Measurements from ENCODE around the gene GNGT2.

GNGT2 gene

DNA sequence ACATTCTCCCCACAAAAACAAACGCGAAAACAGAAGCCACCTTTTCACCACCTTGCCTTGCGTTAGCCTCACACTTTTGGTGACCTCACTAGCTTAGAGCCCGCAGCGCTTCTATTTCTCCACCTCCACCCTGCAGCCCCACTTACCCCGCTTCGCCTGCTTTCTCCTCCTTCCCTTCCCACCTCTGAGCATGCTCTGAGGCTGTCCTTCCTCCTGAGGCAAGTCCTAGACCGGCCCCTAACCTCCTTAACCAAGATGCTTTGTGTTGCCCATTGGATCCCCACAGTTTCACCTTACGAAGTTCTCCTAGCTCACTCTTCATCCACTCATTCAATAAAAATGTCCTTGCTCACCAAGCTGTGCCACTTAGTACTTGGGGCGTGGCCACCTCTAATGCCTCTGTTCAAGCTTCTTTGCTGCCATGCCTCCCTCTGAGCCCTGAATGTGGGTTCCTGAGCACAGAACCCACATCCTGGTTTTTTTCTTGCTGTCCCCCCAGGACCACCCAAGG, 1.3 kb downstream of the GNGT2 start:
- Mint-ChIP-seq H3K4me1 (ENCODE audit: low read depth in 2 of 2) (peaks cover 55 to 71% of the 10 kb centered on the region in 2 donors), H3K36me3 (ENCODE audit: insufficient read depth) (peaks cover 23% of the 10 kb centered on the region), H3K27me3 (no peaks in the 10 kb centered on the region), H3K9me3 (no peaks in the 10 kb centered on the region), H3K27ac (peak overlapping the region; percentile 63 to 97), H3K4me3 (peak overlapping the region; percentile 97 to 99)
- peak; percentile 70 for ATAC-seq (replicated peaks)
- DNase-seq, result peak in 2 of 3 experiments; percentile 36

DNA sequence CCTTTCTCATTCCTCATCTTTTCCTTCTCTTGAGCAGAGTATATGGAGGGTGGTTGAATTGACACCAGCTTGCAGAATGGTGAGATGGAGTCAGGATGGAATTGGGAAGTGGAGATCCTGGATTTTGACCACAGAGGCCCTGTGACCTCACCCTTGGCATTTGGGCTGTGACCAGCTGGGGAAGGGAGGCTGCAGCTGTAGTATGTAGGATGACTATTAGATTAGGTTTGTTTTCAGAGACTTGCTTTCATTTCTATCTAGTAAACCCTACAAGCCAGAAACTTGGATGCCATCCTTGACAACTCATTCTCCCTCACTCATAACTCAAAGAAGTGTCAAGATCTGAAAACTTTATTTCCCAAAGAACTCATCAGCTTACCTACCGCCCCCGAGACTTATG, 5.9 kb downstream of the GNGT2 start:
- no peak for ATAC-seq (replicated peaks)
- Mint-ChIP-seq H3K4me1 (ENCODE audit: low read depth in 2 of 2) (peaks cover 18 to 32% of the 10 kb centered on the region in 2 donors), H3K27ac (peak overlapping the region in 1 of 2 donors; percentile 21)

DNA sequence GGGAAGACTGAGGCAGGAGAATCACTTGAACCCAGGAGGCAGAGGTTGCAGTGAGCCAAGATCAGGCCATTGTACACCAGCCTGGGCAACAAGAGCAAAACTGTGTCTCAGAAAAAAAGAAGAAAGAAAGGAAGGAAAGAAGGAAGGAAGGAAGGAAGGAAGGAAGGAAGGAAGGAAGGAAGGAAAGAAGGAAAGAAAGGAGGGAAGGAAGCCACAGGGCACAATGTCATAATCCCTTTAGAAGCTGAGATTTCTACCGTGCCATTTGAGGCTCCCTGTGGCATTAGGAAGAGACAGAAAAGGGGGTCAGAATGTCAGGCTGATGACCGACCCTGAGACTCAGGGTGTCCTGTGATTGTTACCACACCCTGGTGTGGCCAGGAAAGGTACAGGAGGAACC, 6.6 kb downstream of the GNGT2 start:
- peaks cover 11 to 25% of the 10 kb centered on the region in 2 donors for H3K4me1 Mint-ChIP-seq (ENCODE audit: low read depth in 2 of 2)
- H3K9me3 Mint-ChIP-seq, result no peaks in the 10 kb centered on the region
- no peak overlapping the region for H3K4me3 Mint-ChIP-seq
- peak overlapping the region in 1 of 2 donors; percentile 7 for H3K27ac Mint-ChIP-seq
- no peak for ATAC-seq (replicated peaks)
- H3K27me3 Mint-ChIP-seq, result no peaks in the 10 kb centered on the region
- no peak for DNase-seq
- peaks cover 6% of the 10 kb centered on the region for H3K36me3 Mint-ChIP-seq (ENCODE audit: insufficient read depth)

More for the DNA sequence above, 5.9 kb downstream of the GNGT2 start:
- Mint-ChIP-seq H3K4me3 (no peak overlapping the region), H3K9me3 (no peaks in the 10 kb centered on the region), H3K27me3 (no peaks in the 10 kb centered on the region), H3K36me3 (ENCODE audit: insufficient read depth) (peaks cover 6% of the 10 kb centered on the region)
- DNase-seq, result no peak

DNA sequence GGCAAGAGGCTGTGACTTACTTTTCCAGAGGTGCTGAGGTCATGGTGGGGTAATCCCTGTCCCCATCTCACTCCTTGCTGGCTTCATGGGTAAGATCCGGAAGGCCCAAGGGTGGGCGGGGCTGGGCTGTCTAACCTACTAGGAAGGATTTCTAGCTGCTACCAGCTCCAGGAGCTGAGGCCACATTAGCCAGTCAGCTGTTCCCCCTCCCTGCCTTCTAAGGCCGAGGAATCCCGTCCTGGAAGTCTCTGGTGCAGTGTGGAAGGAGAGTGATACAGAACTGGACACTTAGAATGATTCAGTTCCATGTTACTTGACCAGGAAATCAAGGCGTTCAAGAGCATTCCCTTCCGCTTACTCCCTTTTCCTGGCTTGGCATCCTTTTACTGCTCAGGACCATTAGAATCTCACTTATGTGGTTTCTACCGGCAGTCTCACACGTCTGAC, 8.9 kb downstream of the GNGT2 start:
- DNase-seq (no peak), ATAC-seq (replicated peaks) (no peak)
- Mint-ChIP-seq H3K4me1 (ENCODE audit: low read depth in 2 of 2) (peaks cover 0 to 17% of the 10 kb centered on the region in 2 donors), H3K27ac (no peak overlapping the region), H3K9me3 (no peaks in the 10 kb centered on the region), H3K36me3 (ENCODE audit: insufficient read depth) (peaks cover 6% of the 10 kb centered on the region), H3K4me3 (no peak overlapping the region), H3K27me3 (no peaks in the 10 kb centered on the region)

DNA sequence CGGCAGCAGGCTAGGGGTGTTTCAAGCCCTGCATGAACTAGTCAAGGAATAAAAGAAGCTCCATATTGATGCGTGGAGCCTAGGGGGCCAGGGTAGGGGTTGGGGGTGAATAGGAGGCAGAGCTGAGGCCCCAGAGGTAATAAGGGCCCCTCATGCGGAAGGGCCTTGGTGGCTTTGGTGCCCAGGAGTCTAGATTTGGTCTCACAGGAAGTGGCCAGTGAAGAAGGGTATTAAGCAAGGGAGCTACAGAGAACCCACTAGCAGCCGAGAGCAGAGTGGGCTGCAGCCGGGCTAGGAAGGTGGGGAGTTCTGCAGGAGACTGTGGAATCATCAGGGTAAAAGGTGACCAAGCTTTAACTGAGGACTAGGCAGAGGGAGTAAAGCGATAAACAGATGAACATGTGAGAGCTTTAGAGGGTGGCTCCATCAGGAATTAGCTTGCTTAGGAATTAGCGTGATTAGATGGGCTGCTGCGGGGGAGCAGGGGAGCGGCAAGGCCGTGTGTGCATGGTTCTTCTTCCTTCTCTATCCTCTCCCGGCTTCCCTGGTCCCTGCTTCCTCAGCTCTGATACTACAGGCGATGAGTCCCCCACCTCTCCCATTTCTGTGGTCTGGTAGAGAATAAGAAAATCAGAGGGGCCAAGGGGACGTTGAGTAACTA, 9.8 kb downstream of the GNGT2 start:
- Mint-ChIP-seq H3K4me1 (ENCODE audit: low read depth in 2 of 2) (peaks cover 0 to 18% of the 10 kb centered on the region in 2 donors), H3K36me3 (ENCODE audit: insufficient read depth) (no peaks in the 10 kb centered on the region), H3K9me3 (no peaks in the 10 kb centered on the region), H3K27me3 (no peaks in the 10 kb centered on the region), H3K4me3 (no peak overlapping the region), H3K27ac (peak overlapping the region in 1 of 2 donors; percentile 35)
- ATAC-seq (replicated peaks), result no peak
- no peak for DNase-seq

DNA sequence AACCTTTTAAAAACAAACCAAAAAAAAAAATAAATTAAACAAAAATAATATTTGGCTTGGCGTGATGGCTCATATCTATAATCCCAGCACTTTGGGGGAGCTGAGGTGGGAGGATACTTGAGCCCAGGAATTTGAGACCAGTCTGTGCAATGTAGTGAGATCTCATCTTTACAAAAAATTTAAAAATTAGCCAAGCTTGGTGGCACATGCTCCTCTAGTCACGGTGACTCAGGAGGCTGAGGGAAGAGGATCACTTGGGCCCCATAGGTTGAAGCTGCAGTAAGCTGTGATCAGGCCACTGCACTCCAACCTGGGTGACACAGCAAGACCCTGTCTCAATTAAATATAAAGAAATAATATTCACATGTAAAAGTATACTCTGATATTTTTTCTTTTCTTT, 12.2 kb downstream of the GNGT2 start:
- H3K4me3 Mint-ChIP-seq, result no peak overlapping the region
- no peaks in the 10 kb centered on the region for H3K9me3 Mint-ChIP-seq
- peaks cover 1% of the 10 kb centered on the region for H3K36me3 Mint-ChIP-seq (ENCODE audit: insufficient read depth)
- H3K27ac Mint-ChIP-seq, result no peak overlapping the region
- no peak for DNase-seq
- H3K4me1 Mint-ChIP-seq (ENCODE audit: low read depth in 2 of 2), result peaks cover 4 to 15% of the 10 kb centered on the region in 2 donors
- no peak for ATAC-seq (replicated peaks)
- no peaks in the 10 kb centered on the region for H3K27me3 Mint-ChIP-seq

DNA sequence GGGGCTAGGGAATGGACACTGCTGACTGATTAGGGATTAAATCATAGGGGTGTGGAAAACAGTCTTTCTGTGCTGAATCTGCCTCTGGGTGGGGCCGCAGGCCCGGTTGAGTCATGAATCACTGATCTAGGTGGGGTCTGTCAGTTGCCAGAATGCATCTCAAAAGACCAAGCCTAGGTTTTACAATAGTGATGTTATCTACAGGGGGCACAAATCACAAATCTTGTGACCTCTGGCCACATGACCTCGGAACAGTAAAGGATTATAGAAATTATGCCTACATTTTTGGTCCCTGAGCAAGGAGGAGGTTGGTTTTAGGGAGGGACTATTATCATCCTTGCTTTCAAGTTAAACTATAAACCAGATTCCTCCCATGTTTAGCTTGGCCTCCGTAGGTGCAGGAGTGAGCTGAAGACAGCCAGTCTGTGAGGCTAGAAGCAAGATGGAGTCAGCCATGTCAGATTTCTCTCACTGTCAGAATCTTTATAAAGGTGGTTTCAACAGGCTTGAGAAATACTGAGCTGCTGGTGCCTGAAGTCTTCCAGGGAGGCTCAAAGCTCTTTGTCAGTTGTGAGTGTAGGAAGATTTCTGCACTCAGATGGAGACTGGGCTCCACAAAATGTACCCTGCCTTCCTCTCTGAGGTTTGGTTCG, 12.9 kb downstream of the GNGT2 start:
- DNase-seq (no peak), ATAC-seq (replicated peaks) (no peak)
- H3K27ac Mint-ChIP-seq, result no peak overlapping the region
- H3K9me3 Mint-ChIP-seq, result no peaks in the 10 kb centered on the region
- H3K4me3 Mint-ChIP-seq, result no peak overlapping the region
- peaks cover 11 to 21% of the 10 kb centered on the region in 2 donors for H3K4me1 Mint-ChIP-seq (ENCODE audit: low read depth in 2 of 2)
- peaks cover 0 to 2% of the 10 kb centered on the region in 2 donors for H3K27me3 Mint-ChIP-seq
- peaks cover 9% of the 10 kb centered on the region for H3K36me3 Mint-ChIP-seq (ENCODE audit: insufficient read depth)

DNA sequence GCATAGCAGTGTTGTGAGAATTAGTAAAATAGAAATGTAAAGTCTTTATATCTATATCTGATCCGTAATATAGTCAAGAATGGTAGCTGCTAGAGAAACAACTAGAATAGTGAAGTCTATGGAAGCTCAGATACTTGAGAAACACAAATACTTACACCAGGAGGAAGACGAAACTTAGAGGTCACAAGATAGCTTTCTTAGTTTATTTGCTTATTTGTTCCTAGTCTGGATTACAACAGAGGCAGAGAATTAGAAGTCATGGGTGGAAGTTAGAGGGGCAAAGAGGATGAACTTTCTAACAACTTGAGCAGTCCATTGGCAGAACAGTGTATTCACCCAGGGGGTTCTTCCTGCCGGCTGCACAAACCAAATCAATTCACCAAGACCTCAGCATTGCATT, 13.9 kb downstream of the GNGT2 start:
- H3K27me3 Mint-ChIP-seq, result peaks cover 0 to 8% of the 10 kb centered on the region in 2 donors
- H3K9me3 Mint-ChIP-seq, result no peaks in the 10 kb centered on the region
- ATAC-seq (replicated peaks) (no peak), DNase-seq (no peak)
- peak overlapping the region in 1 of 2 donors; percentile 57 for H3K27ac Mint-ChIP-seq
- no peak overlapping the region for H3K4me3 Mint-ChIP-seq
- peaks cover 20 to 31% of the 10 kb centered on the region in 2 donors for H3K4me1 Mint-ChIP-seq (ENCODE audit: low read depth in 2 of 2)
- peaks cover 18% of the 10 kb centered on the region for H3K36me3 Mint-ChIP-seq (ENCODE audit: insufficient read depth)

DNA sequence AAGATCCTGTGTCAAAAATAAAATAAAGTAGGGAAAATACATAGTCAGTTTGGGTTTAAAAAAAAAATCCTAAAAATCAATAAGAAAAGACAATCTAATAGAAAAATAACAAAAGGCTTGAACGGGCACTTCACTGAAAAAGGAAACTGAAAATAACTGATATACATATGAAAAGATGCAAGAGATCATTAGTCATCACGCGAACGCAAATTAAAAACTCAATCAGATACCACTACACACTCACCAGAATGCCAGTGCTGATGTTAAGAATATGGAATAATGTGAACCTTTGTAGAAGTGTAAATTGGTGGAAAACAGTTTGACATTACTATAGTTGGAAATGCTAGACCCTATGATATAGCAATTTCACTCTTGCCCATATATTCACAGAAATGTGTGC, 14.6 kb downstream of the GNGT2 start:
- ATAC-seq (replicated peaks), result no peak
- Mint-ChIP-seq H3K27me3 (peaks cover 0 to 8% of the 10 kb centered on the region in 2 donors), H3K4me1 (ENCODE audit: low read depth in 2 of 2) (peaks cover 24 to 35% of the 10 kb centered on the region in 2 donors), H3K4me3 (peak overlapping the region in 1 of 2 donors; percentile 21), H3K27ac (peak overlapping the region in 1 of 2 donors; percentile 57), H3K9me3 (no peaks in the 10 kb centered on the region), H3K36me3 (ENCODE audit: insufficient read depth) (peaks cover 21% of the 10 kb centered on the region)
- DNase-seq, result no peak

DNA sequence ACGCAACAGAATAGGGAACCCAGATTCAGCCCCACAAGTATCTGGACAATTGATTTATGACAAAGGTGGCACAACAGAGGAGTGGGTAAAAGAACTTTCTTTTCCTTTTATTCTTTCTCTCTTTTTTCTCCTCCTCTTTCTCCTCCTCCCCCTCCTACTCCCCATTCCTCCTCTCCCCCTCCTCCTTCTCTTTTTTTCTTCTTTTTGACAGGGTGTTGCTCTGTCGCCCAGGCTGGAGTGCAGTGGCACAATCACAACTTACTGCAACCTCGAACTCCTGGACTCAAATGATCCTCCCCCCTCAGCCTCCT, 16.1 kb downstream of the GNGT2 start:
- Mint-ChIP-seq H3K27ac (peak overlapping the region in 1 of 2 donors; percentile 62), H3K9me3 (no peaks in the 10 kb centered on the region), H3K4me1 (ENCODE audit: low read depth in 2 of 2) (peaks cover 29 to 47% of the 10 kb centered on the region in 2 donors), H3K4me3 (peak overlapping the region; percentile 42 to 62), H3K27me3 (peaks cover 0 to 8% of the 10 kb centered on the region in 2 donors), H3K36me3 (ENCODE audit: insufficient read depth) (peaks cover 21% of the 10 kb centered on the region)
- ATAC-seq (replicated peaks) (no peak), DNase-seq (no peak)

DNA sequence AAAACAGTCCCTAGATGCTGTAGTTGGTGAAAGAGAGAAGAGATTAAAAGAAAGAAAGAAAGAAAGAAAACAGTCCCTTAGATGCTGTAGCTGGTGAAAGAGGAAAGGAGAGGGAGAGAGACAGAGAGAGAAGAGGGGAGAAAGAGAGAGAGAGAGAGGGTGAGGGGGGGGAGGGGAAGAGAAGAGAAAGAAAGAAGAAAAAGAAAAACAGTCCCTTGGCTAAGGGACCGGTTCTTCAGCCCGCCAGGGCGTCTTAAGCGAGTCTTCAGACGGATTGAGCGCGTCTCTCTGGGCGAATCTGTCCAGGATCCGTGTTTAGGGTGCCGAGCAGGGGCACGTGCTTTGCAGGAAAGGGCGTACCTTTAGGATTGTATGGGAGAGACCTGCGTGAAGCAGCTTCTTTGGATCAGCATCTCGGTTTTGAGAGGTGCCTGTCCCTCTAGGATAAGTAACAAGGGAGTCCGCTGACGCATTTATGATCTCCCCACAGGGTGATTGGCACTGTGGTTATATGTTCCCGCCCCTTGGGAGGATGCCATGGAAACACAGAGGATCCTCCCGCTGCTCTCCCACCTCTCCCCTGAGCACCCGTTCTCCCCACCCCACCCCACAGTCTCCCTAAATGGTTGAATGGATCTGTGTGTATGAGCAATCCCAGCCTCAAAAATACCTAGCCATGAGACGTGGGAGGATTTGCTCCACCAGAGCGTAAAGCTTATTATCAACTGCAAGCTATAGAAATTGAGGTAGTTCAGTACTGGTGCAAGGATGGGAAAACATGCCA, 16.7 kb downstream of the GNGT2 start:
- no peaks in the 10 kb centered on the region for H3K9me3 Mint-ChIP-seq
- ATAC-seq (replicated peaks), result no peak
- H3K27ac Mint-ChIP-seq, result peak overlapping the region; percentile 100
- peaks cover 29 to 47% of the 10 kb centered on the region in 2 donors for H3K4me1 Mint-ChIP-seq (ENCODE audit: low read depth in 2 of 2)
- peaks cover 0 to 8% of the 10 kb centered on the region in 2 donors for H3K27me3 Mint-ChIP-seq
- H3K4me3 Mint-ChIP-seq, result peak overlapping the region; percentile 91 to 97
- H3K36me3 Mint-ChIP-seq (ENCODE audit: insufficient read depth), result peaks cover 21% of the 10 kb centered on the region
- no peak for DNase-seq

DNA sequence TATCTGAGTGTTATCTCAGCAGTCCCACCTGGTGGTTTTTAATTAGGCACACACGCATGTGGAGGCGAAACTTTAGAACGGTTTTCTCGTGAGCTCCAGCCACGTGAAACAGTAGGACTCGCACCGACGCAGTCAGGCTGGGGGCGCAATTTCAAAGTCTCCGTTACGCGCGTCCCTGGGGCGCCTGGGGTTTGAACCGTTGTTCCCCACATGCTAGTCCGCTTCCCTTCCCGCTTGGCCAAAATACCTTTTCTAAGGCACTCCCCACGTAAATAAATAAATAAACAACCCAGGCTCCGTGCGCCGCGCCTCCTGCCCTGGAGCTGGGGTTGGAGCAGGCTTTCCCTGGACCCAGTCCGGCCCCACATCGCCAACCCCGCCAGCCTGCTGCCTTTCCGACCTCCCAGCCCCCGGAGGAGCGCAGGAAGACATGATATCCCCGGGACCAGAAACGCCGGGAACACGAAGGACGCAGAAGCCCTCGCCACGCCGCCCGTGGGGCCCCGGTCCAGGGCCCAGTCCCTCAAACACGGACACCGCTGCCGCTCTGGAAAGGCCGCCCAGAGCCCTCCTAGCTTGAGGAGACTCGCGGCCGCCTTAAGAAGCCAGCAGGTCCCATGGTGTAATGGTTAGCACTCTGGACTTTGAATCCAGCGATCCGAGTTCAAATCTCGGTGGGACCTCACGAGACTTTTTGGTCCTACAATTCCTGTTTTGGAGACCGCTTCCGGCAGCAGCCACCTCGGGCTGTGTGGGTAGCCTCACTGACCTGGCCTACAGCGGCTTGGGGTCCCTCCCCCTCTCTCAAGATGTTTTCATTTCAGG, 18.2 kb downstream of the GNGT2 start:
- peaks cover 0 to 8% of the 10 kb centered on the region in 2 donors for H3K27me3 Mint-ChIP-seq
- H3K4me3 Mint-ChIP-seq, result peak overlapping the region; percentile 91 to 97
- peaks cover 21% of the 10 kb centered on the region for H3K36me3 Mint-ChIP-seq (ENCODE audit: insufficient read depth)
- H3K4me1 Mint-ChIP-seq (ENCODE audit: low read depth in 2 of 2), result peaks cover 29 to 47% of the 10 kb centered on the region in 2 donors
- DNase-seq (peak; percentile 92 to 95 (median 93)), ATAC-seq (replicated peaks) (peak; percentile 59)
- no peaks in the 10 kb centered on the region for H3K9me3 Mint-ChIP-seq
- peak overlapping the region; percentile 100 for H3K27ac Mint-ChIP-seq
